Stomach (tissue), 9 donors: ENCODE measurements around the gene ADGRE3. TPM values are rescaled to one million over a fixed set of nuclear protein-coding genes. Genes with fewer than 3 reads are reported as not detected.
"Not testable (repeated sequence)": the region's sequence is repeated elsewhere in the genome, so short reads cannot be mapped to it uniquely, and the experiment has no call there.

ENCODE experiments used
- DNase-seq, 2 donors: peaks; one replicate each; pipeline versions ENCODE4 v3.0.0 to v3.0.0-alpha.2; 2013 to 2019
- H3K27ac ChIP-seq, 5 donors: fragments of 200-600 bp in 4 of 5; sonication (generic) in 4 of 5; one replicate each; pipeline ENCODE4 v1.5.1; 2013 to 2019; ENCODE audit warnings: mild to moderate bottlenecking in 1 of 5, moderate library complexity in 1 of 5
- H3K27me3 ChIP-seq, 3 donors: fragments of 200-600 bp; sonication (generic); one replicate each; pipeline ENCODE4 v1.5.1; 2017 to 2019; ENCODE audit warnings: mixed run types in 1 of 3
- H3K36me3 ChIP-seq, 4 donors: fragments of 200-600 bp; sonication (generic); 1 replicate in 3 of 4; 2 replicates in 1 of 4; pipeline ENCODE4 v1.5.1; 2016 to 2019
- H3K4me1 ChIP-seq, 4 donors: fragments of 200-600 bp; sonication (generic); one replicate each; pipeline ENCODE4 v1.5.1; 2016 to 2019
- H3K4me3 ChIP-seq, 4 donors: fragments of 200-600 bp; sonication (generic) in 3 of 4; one replicate each; pipeline ENCODE4 v1.5.1; 2016 to 2019; ENCODE audit warnings: mild to moderate bottlenecking in 1 of 4
- H3K9me3 ChIP-seq, 4 donors: fragments of 200-600 bp; sonication (generic); one replicate each; pipeline ENCODE4 v1.5.1; 2016 to 2019
- EP300 ChIP-seq: sonication (generic); formaldehyde crosslinking; IDR thresholded peaks from one replicate; pipeline ENCODE4 v1.6.1; 2017; ENCODE audit warnings: antibody characterized with exemption
- POLR2A ChIP-seq, 4 donors: fragments of 450-650 bp; IDR thresholded peaks; one replicate each; pipeline ENCODE4 v1.6.1; 2016; ENCODE audit warnings: antibody characterized with exemption in 4 of 4, control low read depth in 2 of 4, mild to moderate bottlenecking in 1 of 4, moderate library complexity in 1 of 4
- POLR2AphosphoS5 ChIP-seq, 3 donors: sonication (generic); formaldehyde crosslinking; IDR thresholded peaks; one replicate each; pipeline ENCODE4 v1.6.1; 2016; ENCODE audit warnings: antibody characterized with exemption in 3 of 3
- WGBS, 5 donors: extraction: QIAGEN DNeasy Blood & Tissue Kit in 3 of 5; methylation state at CpG; one replicate each; pipeline versions ENCODE4 v1.1.5 to v1.1.7; 2013 to 2018; 5-methylcytosine and 5-hydroxymethylcytosine counted together
- intact Hi-C: fragments of 100-400 bp; cut with DNase I; formaldehyde crosslinking; loops from one replicate; pipeline ENCODE4 v1.15.1; 2023; ENCODE audit warnings: low total_unique reads
- polyA plus RNA-seq, 3 donors: library from polyadenylated mRNA; stranded (reverse); fragments of 200-250 nt; gene quantifications; one replicate each; pipeline ENCODE4 v1.2.3, GENCODE V29; 2013
- total RNA-seq, 5 donors: library from RNA; depleted of rRNA; stranded (reverse); fragments of >200 nt; gene quantifications; one replicate each; pipeline versions ENCODE4 v1.1.0 to v1.2.3, GENCODE V29; 2014 to 2016
- TF ChIP-seq, protein P1 (sequence below), 7 experiments: fragments of 450-650 bp in 4 of 7; fragments of 200-600 bp in 3 of 7; sonication (generic) in 3 of 7; IDR thresholded peaks; one replicate each; pipeline ENCODE4 v1.5.1; 2016 to 2019; ENCODE audit warnings: antibody characterized with exemption in 7 of 7, control low read depth in 2 of 7, mild to moderate bottlenecking in 1 of 7
- donor health status: healthy with polysubstance abuse.
- donor health status: Bipolar disorder and iron deficiency.
- donor health status: healthy.

Gene ADGRE3
- total and polyA plus RNA-seq, 8 donors: 0.55 TPM; not detected in 7

DNA sequence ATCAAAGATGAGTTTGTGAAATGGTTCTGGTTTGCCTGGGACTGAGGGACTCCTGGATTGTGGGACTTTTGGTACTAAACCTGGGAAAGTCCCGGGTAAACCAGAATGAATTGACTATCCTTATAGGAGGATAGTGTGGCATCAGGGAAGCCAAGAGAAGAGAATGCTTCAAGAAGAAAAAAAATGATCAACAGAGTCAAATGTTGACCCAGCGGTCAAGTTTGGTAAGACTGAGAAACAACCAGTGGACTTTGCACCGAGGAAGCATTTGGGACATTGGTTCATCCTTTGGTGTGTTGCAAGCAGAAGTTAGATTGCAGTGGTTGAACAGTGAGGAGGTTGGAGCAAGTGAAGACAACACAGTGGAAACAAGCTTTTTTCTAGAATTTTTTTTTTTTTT lies 58.2 kb downstream of the ADGRE3 start:
- H3K4me3 ChIP-seq: no peak overlapping the region
- no peaks in the 10 kb centered on the region for H3K4me1 ChIP-seq
- no peak for TF ChIP-seq EP300
- TF ChIP-seq POLR2AphosphoS5 (IDR thresholded peaks at IDR 0.05): no peak
- no peak for TF ChIP-seq POLR2A (IDR thresholded peaks at IDR 0.05)
- TF ChIP-seq, protein P1, sequence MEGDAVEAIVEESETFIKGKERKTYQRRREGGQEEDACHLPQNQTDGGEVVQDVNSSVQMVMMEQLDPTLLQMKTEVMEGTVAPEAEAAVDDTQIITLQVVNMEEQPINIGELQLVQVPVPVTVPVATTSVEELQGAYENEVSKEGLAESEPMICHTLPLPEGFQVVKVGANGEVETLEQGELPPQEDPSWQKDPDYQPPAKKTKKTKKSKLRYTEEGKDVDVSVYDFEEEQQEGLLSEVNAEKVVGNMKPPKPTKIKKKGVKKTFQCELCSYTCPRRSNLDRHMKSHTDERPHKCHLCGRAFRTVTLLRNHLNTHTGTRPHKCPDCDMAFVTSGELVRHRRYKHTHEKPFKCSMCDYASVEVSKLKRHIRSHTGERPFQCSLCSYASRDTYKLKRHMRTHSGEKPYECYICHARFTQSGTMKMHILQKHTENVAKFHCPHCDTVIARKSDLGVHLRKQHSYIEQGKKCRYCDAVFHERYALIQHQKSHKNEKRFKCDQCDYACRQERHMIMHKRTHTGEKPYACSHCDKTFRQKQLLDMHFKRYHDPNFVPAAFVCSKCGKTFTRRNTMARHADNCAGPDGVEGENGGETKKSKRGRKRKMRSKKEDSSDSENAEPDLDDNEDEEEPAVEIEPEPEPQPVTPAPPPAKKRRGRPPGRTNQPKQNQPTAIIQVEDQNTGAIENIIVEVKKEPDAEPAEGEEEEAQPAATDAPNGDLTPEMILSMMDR (IDR thresholded peaks at IDR 0.05): no peak
- H3K27ac ChIP-seq: no peak overlapping the region
- H3K36me3 ChIP-seq: no peaks in the 10 kb centered on the region
- intact Hi-C loops: no loop called here
- no peak for DNase-seq
- WGBS, 5 donors: 82 to 94% (median 93%) methylated on average over 3 of the region's 3 CpGs
- peaks cover 6 to 27% (median 18%) of the 10 kb centered on the region in 4 donors for H3K9me3 ChIP-seq
- no peaks in the 10 kb centered on the region for H3K27me3 ChIP-seq

DNA sequence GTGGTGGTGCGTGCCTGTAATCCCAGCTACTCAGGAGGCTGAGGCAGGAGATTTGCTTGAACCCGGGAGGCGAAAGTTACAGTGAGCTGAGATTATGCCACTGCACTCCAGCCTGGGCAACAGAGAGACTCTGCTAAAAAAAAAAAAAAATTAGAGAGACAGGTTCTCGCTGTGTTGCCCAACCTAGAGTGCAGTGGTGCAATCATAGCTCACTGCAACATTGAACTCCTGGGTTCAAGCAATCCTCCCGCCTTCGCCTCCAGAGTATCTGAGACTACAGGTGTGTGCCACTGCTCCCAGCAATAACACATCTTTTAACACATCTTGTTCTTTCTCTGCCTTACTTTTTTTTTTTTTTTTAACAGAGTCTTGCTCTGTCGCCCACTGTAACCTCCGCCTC lies 59.0 kb downstream of the ADGRE3 start:
- H3K4me3 ChIP-seq: no peak overlapping the region
- H3K4me1 ChIP-seq: no peaks in the 10 kb centered on the region
- no peak for DNase-seq
- no peaks in the 10 kb centered on the region for H3K27me3 ChIP-seq
- H3K9me3 ChIP-seq: peaks cover 6 to 27% (median 18%) of the 10 kb centered on the region in 4 donors
- TF ChIP-seq, protein P1 (IDR thresholded peaks at IDR 0.05): no peak
- TF ChIP-seq POLR2AphosphoS5 (IDR thresholded peaks at IDR 0.05) (no peak), EP300 (no peak), POLR2A (IDR thresholded peaks at IDR 0.05) (no peak)
- H3K36me3 ChIP-seq: no peaks in the 10 kb centered on the region
- 87 to 94% (median 89%) methylated on average over 8 of the region's 8 CpGs for WGBS, 5 donors
- no peak overlapping the region for H3K27ac ChIP-seq
- intact Hi-C loops: no loop called here

- Histone ChIP-seq H3K27me3 (no peaks in the 10 kb centered on the region), H3K9me3 (peaks cover 0 to 16% (median 9%) of the 10 kb centered on the region in 4 donors), H3K27ac (peak overlapping the region in 1 of 5 donors; percentile 42), H3K36me3 (no peaks in the 10 kb centered on the region), H3K4me1 (no peaks in the 10 kb centered on the region), H3K4me3 (no peak overlapping the region)
- DNase-seq: peak in 1 of 2 donors; percentile 27
- intact Hi-C loops: no loop called here
- 42 to 52% (median 46%) methylated on average over 4 of the region's 4 CpGs for WGBS, 5 donors
- no peak for TF ChIP-seq POLR2A (IDR thresholded peaks at IDR 0.05)
- TF ChIP-seq, protein P1 (IDR thresholded peaks at IDR 0.05): no peak
- TF ChIP-seq EP300: no peak
- TF ChIP-seq POLR2AphosphoS5 (IDR thresholded peaks at IDR 0.05): no peak
Observed at GRCh38 chr19:14614099-14614412, 60.6 kb downstream of the ADGRE3 start.

DNA sequence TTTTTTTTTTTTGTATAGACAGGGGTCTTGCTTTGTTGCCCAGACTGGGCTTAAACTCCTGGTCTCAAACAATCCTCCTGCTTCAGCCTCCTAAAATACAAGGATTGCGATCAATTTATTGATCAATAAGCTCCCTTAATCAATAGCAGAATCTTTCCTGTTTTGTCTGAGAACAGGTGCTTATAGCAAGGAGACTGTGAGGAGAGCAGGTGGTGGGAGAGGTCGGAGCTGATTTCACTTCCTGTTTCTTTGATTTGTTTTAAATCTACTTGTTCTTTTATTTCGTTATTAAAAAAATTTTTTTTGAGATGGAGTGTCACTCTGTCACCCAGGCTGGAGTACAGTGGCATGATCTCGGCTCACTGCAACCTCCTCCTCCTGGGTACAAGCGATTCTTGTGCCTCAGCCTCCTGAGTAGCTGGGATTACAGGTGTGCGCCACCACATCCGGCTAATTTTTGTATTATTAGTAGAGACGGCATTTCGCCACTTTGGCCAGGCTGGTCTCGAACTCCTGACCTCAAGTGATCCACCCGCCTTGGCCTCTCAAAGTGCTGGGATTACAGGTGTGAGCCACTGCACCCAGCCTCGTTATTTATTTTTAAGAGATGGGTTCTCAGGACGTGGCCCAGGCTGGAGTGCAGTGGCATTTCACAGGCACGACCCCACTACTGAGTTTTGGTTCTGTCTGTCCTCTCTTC lies 61.1 kb downstream of the ADGRE3 start:
- H3K27ac ChIP-seq: peak overlapping the region in 1 of 5 donors; percentile 42
- H3K4me3 ChIP-seq, intact Hi-C loops, H3K4me1 ChIP-seq, H3K27me3 ChIP-seq, DNase-seq, H3K36me3 ChIP-seq: not testable (repeated sequence)
- H3K9me3 ChIP-seq: peaks cover 0 to 11% (median 4%) of the 10 kb centered on the region in 4 donors
- WGBS, 5 donors: 69 to 73% (median 72%) methylated on average over 14 of the region's 14 CpGs

- intact Hi-C loops: no loop called here
- Histone ChIP-seq H3K27me3 (no peaks in the 10 kb centered on the region), H3K4me1 (no peaks in the 10 kb centered on the region), H3K27ac (no peak overlapping the region), H3K9me3 (peaks cover 0 to 6% (median 0%) of the 10 kb centered on the region in 4 donors), H3K4me3 (no peak overlapping the region), H3K36me3 (no peaks in the 10 kb centered on the region)
- DNase-seq: no peak
- TF ChIP-seq POLR2AphosphoS5 (IDR thresholded peaks at IDR 0.05) (no peak), POLR2A (IDR thresholded peaks at IDR 0.05) (no peak), EP300 (no peak)
- 78 to 95% (median 84%) methylated on average over 4 of the region's 4 CpGs for WGBS, 5 donors
Observed at GRCh38 chr19:14612657-14613056, 62.0 kb downstream of the ADGRE3 start.

DNA sequence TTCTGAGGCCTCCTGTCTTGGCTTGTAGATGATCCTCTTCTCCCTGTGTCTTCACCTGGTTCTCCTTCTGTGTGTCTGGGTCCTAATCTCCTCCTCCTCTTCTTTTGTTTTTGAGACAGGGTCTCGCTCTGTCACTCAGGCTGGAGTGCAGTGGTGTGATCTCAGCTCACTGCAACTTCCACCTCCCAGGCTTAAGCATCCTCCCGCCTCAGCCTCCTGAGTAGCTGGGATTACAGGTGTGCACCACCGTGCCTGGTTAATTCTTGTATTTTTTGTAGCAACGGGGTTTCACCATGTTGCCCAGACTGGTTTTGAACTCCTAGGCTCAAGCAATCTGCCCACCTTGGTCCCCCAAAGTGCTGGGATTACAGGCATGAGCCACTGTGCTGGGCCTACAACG lies 62.4 kb downstream of the ADGRE3 start:
- H3K36me3 ChIP-seq, DNase-seq, H3K27me3 ChIP-seq, intact Hi-C loops, H3K4me3 ChIP-seq, H3K27ac ChIP-seq, H3K4me1 ChIP-seq, H3K9me3 ChIP-seq: not testable (repeated sequence)
- 58 to 82% (median 79%) methylated on average over 5 of the region's 5 CpGs for WGBS, 5 donors
